ENCODE measurements around the gene CFAP92.

The CFAP92 gene

DNA sequence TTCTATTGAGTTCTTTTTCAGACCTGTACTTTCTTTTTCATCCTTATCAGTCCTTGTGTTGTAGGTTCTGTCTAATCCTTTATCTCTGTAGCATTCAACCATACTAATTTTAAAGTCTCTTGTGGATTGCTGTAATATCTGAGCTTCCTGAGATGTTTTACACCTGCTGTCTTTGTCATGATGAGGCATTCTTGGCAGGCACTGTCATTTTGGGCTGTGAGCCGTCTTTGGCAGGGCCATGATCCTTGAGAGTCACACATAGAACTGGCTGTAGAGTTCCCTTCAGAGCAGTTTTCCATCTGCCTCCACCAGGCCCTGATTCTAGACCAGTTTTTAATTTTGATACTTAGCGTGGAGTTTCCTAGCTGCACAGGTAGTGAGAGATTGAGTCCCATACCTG, 13.9 kb upstream of the CFAP92 start:
- H3K4me3 ChIP-seq (ENCODE audit: severe bottlenecking) = no peak overlapping the region
- ATAC-seq (ENCODE audit: low read depth) (no peak), DNase-seq (ENCODE audit: low spot score) (no peak)
- H3K4me1 ChIP-seq (ENCODE audit: insufficient read depth, poor library complexity, severe bottlenecking) = no peaks in the 10 kb centered on the region
- H3K36me3 ChIP-seq (ENCODE audit: low read depth) = no peaks in the 10 kb centered on the region
- H3K27me3 ChIP-seq (ENCODE audit: insufficient read depth, poor library complexity, severe bottlenecking) = peaks cover 27% of the 10 kb centered on the region
- H3K9me3 ChIP-seq (ENCODE audit: severe bottlenecking) = no peaks in the 10 kb centered on the region
- H3K27ac ChIP-seq (ENCODE audit: poor library complexity, severe bottlenecking) = no peak overlapping the region
- TF ChIP-seq, protein P1, sequence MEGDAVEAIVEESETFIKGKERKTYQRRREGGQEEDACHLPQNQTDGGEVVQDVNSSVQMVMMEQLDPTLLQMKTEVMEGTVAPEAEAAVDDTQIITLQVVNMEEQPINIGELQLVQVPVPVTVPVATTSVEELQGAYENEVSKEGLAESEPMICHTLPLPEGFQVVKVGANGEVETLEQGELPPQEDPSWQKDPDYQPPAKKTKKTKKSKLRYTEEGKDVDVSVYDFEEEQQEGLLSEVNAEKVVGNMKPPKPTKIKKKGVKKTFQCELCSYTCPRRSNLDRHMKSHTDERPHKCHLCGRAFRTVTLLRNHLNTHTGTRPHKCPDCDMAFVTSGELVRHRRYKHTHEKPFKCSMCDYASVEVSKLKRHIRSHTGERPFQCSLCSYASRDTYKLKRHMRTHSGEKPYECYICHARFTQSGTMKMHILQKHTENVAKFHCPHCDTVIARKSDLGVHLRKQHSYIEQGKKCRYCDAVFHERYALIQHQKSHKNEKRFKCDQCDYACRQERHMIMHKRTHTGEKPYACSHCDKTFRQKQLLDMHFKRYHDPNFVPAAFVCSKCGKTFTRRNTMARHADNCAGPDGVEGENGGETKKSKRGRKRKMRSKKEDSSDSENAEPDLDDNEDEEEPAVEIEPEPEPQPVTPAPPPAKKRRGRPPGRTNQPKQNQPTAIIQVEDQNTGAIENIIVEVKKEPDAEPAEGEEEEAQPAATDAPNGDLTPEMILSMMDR (IDR thresholded peaks at IDR 0.05; ENCODE audit: poor library complexity, severe bottlenecking) = no peak

- no peaks in the 10 kb centered on the region for H3K4me1 ChIP-seq (ENCODE audit: insufficient read depth, poor library complexity, severe bottlenecking)
- DNase-seq (ENCODE audit: low spot score) (no peak), ATAC-seq (ENCODE audit: low read depth) (no peak)
- H3K4me3 ChIP-seq (ENCODE audit: severe bottlenecking) = no peak overlapping the region
- TF ChIP-seq, protein P1 (IDR thresholded peaks at IDR 0.05; ENCODE audit: poor library complexity, severe bottlenecking) = no peak
- no peak overlapping the region for H3K27ac ChIP-seq (ENCODE audit: poor library complexity, severe bottlenecking)
- H3K36me3 ChIP-seq (ENCODE audit: low read depth) = no peaks in the 10 kb centered on the region
- peaks cover 36% of the 10 kb centered on the region for H3K27me3 ChIP-seq (ENCODE audit: insufficient read depth, poor library complexity, severe bottlenecking)
- H3K9me3 ChIP-seq (ENCODE audit: severe bottlenecking) = no peaks in the 10 kb centered on the region
Observed at GRCh38 chr3:129006864-129007263, 13.0 kb upstream of the CFAP92 start.

DNA sequence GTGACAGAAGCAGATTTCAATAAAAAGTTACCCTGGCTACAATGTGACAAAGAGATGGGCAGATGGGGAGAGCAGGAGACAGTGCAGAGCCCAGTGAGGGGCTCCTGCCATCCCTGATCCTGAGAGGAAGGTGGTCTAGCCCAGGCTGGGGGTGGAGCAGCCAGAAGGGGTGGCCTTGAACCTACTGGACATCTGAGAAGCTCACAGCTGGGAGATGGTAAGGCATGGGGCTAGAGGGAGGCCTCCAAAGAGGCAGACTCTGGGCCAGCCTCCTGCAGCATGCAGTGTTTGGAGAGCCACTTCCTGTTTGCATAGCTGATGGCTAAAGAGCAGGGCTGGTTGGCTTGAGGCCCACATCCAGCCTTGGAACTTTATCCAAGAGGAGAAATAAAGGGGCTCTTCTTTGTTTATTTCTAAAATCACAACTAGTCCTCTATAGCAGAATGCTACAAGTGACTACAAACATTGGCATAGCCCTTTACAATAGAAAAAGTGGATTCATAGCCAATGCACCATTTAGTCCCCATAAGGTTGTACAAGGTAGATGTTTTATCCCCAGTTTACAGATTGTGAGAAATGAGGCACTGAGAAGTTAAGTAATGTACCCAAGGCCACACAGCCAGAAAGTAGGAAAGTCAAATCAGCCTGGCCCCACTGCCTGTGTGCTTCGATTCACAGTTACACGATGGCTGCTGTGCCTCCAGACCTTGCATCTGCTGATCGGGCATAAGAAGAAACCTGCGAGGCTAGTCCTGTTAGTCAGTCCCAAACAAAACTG, 11.8 kb upstream of the CFAP92 start:
- H3K9me3 ChIP-seq (ENCODE audit: severe bottlenecking) = no peaks in the 10 kb centered on the region
- H3K27me3 ChIP-seq (ENCODE audit: insufficient read depth, poor library complexity, severe bottlenecking) = peaks cover 47% of the 10 kb centered on the region
- DNase-seq (ENCODE audit: low spot score) = no peak
- TF ChIP-seq, protein P1 (IDR thresholded peaks at IDR 0.05; ENCODE audit: poor library complexity, severe bottlenecking) = no peak
- no peak for ATAC-seq (ENCODE audit: low read depth)
- H3K4me1 ChIP-seq (ENCODE audit: insufficient read depth, poor library complexity, severe bottlenecking) = no peaks in the 10 kb centered on the region
- no peaks in the 10 kb centered on the region for H3K36me3 ChIP-seq (ENCODE audit: low read depth)
- H3K4me3 ChIP-seq (ENCODE audit: severe bottlenecking) = no peak overlapping the region
- H3K27ac ChIP-seq (ENCODE audit: poor library complexity, severe bottlenecking) = no peak overlapping the region

DNA sequence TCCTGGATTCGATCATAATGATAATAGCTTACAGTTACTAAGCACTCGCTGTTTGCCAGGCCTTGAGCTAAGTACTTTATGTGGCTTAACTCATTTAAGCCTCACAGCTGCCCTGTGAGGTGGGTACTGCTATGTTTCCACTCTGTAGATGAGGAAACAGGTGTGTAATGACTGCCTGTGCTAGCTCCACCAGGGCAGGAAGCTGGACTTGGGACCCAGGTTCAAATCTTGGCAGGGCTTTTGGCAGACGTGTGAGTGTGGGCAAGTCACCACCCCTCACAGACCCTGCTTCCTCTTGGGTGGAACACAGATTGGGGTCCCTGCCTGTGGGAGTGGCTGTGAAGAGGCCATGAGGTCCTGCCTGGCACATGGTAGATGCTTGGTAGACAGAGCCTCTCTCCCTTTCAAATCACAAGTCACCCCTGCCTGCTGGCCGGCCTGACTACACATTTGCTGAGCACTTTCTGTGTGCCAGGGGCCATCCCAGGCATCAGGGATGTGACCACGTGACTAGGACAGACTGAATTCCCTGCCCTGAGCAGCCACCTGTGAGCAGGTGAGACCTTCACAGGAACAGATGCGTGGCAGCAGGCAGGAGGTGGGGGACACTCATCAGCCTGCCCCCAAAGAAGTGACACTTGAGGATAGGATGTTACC, 10.9 kb upstream of the CFAP92 start:
- Histone ChIP-seq H3K27me3 (ENCODE audit: insufficient read depth, poor library complexity, severe bottlenecking) (peaks cover 57% of the 10 kb centered on the region), H3K4me1 (ENCODE audit: insufficient read depth, poor library complexity, severe bottlenecking) (no peaks in the 10 kb centered on the region), H3K27ac (ENCODE audit: poor library complexity, severe bottlenecking) (no peak overlapping the region), H3K36me3 (ENCODE audit: low read depth) (no peaks in the 10 kb centered on the region), H3K9me3 (ENCODE audit: severe bottlenecking) (no peaks in the 10 kb centered on the region), H3K4me3 (ENCODE audit: severe bottlenecking) (no peak overlapping the region)
- TF ChIP-seq, protein P1 (IDR thresholded peaks at IDR 0.05; ENCODE audit: poor library complexity, severe bottlenecking) = no peak
- ATAC-seq (ENCODE audit: low read depth) (no peak), DNase-seq (ENCODE audit: low spot score) (no peak)

All from RWPE2 (cell line).